WERI-Rb-1 (cell line): ENCODE measurements around the gene CIC.
A peak's percentile ranks its signal among the peaks of the same experiment; 100 is the strongest.

Experiments used
- DNase-seq: peaks from one replicate; pipeline ENCODE4 v3.0.0-alpha.2; 2020
- H3K27ac ChIP-seq: fragments of 250-450 bp; sonication (Bioruptor Pico); 2 replicates; pipeline ENCODE4 v1.5.1; 2020; ENCODE audit warnings: mild to moderate bottlenecking, moderate library complexity
- H3K27me3 ChIP-seq: fragments of 250-450 bp; sonication (Bioruptor Pico); 2 replicates; pipeline ENCODE4 v1.5.1; 2021; ENCODE audit warnings: mild to moderate bottlenecking, low read depth, moderate library complexity; ENCODE audit not compliant: insufficient read depth, severe bottlenecking
- H3K36me3 ChIP-seq: fragments of 250-450 bp; sonication (Bioruptor Pico); 2 replicates; pipeline ENCODE4 v1.5.1; 2020; ENCODE audit warnings: mild to moderate bottlenecking, moderate library complexity
- H3K4me3 ChIP-seq: 2 replicates; pipeline ENCODE4 v1.5.1; 2011; ENCODE audit warnings: low read depth, mild to moderate bottlenecking, control low read depth, low read length
- H3K9me3 ChIP-seq: fragments of 250-450 bp; sonication (Bioruptor Pico); 2 replicates; pipeline ENCODE4 v1.5.1; 2021; ENCODE audit warnings: mild to moderate bottlenecking, moderate library complexity; ENCODE audit not compliant: severe bottlenecking
- TF ChIP-seq, protein P1 (sequence below): IDR thresholded peaks from 2 replicates; pipeline ENCODE4 v1.5.1; 2011; ENCODE audit warnings: low read depth, mild to moderate bottlenecking, control low read depth, inconsistent platforms, low read length

Gene CIC

DNA sequence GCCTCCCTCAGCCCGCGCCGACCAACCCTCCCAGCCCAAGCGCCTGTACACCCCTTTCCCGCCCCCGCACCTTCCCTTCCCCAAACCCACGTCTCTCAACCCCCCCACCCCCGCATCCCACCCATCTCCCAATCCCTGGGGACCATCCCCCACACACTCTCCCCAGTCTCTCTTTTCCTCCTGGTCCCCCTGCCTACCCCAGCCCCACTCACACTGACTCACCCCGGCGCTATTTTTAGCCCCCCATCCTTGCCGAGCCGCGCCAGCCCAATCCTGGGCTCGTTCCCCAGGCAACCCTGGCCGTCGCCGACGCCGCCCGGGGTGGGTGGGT lies 11.7 kb downstream of the CIC start:
- TF ChIP-seq, protein P1, sequence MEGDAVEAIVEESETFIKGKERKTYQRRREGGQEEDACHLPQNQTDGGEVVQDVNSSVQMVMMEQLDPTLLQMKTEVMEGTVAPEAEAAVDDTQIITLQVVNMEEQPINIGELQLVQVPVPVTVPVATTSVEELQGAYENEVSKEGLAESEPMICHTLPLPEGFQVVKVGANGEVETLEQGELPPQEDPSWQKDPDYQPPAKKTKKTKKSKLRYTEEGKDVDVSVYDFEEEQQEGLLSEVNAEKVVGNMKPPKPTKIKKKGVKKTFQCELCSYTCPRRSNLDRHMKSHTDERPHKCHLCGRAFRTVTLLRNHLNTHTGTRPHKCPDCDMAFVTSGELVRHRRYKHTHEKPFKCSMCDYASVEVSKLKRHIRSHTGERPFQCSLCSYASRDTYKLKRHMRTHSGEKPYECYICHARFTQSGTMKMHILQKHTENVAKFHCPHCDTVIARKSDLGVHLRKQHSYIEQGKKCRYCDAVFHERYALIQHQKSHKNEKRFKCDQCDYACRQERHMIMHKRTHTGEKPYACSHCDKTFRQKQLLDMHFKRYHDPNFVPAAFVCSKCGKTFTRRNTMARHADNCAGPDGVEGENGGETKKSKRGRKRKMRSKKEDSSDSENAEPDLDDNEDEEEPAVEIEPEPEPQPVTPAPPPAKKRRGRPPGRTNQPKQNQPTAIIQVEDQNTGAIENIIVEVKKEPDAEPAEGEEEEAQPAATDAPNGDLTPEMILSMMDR = no peak
- H3K36me3 ChIP-seq = peaks cover 4% of the 10 kb centered on the region; the same call in 1 of the 2 replicates
- H3K27me3 ChIP-seq = no peaks in the 10 kb centered on the region
- DNase-seq = no peak
- H3K9me3 ChIP-seq = no peaks in the 10 kb centered on the region
- H3K27ac ChIP-seq = peak overlapping the region; percentile 96
- peak overlapping the region; percentile 92 for H3K4me3 ChIP-seq

DNA sequence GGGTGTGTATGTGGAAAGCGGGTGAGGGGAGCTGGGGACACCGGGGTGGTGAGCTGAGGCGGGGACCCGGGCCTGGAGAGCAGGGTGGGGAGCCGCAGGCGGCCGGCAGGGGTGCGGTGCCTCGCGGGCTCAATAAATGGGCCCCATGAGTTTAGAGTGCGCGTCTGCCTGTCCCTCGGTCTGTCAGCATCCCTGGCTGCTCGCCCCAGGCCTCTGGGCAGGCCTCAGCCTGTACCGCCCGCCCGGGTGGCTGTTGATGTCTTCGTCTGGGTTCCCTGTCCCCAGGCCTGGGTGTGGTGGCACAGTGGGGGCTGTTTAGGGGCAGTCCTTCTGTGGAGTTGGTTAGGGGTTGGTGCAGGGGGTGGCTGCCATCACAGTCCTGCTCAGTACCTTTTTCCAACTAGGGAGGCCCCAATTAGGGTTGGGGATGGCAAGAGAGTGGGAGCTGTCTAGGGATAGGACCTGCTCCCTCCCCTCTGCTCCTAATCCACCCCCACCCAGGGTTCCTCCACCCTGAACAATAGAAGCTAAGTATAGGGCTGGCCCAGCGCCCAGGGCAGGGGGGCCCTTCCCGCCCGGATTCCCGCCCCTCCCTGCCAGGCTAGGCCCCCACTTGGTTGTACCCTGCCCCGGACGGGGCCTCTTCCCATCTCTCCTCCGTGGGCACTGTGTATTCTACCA lies 12.2 kb downstream of the CIC start:
- Histone ChIP-seq H3K9me3 (no peaks in the 10 kb centered on the region), H3K27me3 (no peaks in the 10 kb centered on the region), H3K36me3 (peaks cover 7% of the 10 kb centered on the region; the same call in 1 of the 2 replicates), H3K4me3 (peak overlapping the region; percentile 92), H3K27ac (peak overlapping the region; percentile 96)
- peak; percentile 31 for DNase-seq
- TF ChIP-seq, protein P1 = no peak

DNA sequence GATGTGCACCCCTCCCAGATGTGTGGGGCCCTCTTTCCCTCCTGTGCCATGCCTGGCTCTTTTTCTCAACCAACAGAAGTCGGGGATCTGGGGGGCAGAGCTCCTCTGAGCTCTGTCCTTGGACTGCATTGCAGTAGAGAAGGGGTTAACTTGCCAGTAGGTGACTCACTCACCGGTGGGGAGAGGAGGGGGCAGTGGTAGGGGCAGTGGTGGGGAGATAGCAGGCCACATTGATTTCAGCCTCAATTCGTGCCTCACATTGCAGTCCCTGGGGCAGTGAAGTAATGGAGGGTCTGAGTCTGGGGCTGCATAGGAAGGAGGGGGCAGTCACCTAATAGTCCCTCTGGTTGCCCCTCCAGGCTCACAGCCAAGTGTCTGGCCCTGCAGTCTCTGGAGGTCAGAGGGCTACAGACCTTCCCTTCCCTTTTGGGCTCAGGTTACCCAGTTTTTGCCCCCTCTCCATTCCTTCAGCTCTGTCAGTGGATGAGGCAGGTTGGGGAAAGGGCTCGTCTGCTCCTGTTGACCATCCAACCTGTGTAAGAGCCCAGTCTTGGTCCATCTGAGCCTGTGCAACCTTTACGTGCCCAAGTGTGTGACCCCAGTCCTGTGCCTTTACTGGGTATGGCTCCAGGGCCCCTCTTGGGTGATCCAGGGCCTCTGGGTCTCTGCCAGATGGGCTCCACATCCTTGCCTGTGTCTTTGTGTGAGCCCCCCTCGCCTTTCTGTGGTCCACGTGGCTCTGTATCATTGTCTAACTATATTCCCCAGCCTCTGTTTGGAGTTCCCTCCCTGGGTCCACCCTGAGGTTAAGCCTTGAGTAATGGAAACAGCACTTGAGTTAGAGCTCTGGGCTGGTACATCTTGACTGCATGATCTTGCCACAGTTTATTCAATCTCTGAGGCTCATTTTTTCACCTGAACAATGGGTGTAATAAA lies 13.0 kb downstream of the CIC start:
- DNase-seq = peak; percentile 36
- Histone ChIP-seq H3K27me3 (no peaks in the 10 kb centered on the region), H3K36me3 (peaks cover 8% of the 10 kb centered on the region), H3K27ac (peak overlapping the region; percentile 96), H3K9me3 (no peaks in the 10 kb centered on the region), H3K4me3 (peak overlapping the region; percentile 92)
- TF ChIP-seq, protein P1 = no peak

DNA sequence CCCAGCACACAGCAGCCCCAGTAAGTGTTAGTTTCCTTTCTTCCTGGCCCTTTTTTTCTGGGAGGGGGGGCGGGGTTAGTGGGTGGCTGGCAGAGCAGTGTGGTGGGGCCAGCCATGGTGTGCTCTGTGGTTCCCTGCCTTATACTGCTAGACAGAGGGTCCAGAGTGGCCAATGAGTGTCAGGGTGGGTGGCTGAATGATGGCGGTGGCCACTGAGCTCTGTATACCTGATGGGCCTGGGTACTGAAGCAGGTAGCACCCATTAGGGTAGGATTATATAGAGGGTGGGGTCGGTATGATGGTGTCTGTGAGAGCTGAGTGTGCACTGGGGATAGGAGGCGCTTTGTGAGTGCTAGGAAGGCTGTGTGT lies 13.8 kb downstream of the CIC start:
- H3K27me3 ChIP-seq = no peaks in the 10 kb centered on the region
- TF ChIP-seq, protein P1 = no peak
- peaks cover 15% of the 10 kb centered on the region for H3K36me3 ChIP-seq
- no peak for DNase-seq
- no peaks in the 10 kb centered on the region for H3K9me3 ChIP-seq
- H3K4me3 ChIP-seq = no peak overlapping the region
- H3K27ac ChIP-seq = peak overlapping the region; percentile 71

DNA sequence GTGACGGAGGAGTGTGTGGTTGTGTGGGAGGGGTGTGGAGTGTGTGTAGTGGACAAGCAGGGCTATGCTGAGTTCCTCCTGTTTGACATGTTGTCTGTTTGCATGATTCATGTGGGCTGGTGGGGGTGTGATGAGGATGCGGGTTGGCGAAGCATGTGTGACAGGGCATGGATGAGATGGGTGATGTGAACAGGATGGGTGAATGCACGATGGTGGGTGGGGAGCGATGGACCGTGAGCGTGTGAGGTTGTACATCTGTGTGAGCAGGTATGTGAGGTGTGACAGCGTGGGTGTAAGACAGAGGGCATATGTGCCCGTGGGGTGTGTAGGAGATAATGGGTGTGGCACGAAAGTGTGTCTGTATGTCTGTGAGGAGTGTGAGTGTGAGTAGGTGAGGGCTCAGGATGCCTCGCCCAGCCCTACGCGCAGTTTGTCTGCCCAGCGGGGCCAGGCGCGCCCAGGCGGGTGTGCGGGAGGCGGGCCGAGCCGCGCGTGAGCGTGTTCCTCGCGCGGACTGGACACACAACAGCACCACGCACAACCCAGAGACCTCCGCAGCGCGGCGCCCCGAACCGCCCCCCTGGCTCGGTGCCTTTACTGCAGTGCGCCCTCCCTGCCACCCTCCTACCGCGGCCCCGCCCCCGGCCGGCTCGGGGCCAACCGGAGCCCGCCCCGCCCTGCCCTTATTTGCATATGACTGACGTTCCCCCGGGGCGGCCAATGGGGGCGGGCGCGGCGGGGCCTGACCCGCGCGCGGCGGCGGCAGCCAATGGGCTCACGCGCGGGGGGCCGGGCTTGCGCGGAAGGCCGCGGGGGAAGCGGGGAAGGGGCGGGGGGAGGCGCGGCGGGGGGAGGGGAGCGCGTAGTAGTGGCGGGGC lies 14.4 kb downstream of the CIC start:
- Histone ChIP-seq H3K27me3 (no peaks in the 10 kb centered on the region), H3K36me3 (peaks cover 21% of the 10 kb centered on the region), H3K27ac (peak overlapping the region; percentile 71), H3K9me3 (no peaks in the 10 kb centered on the region), H3K4me3 (peak overlapping the region; percentile 27)
- TF ChIP-seq, protein P1 = no peak
- DNase-seq = peak; percentile 96
